Fibroblast of villous mesenchyme (primary cell): ENCODE data around the gene GPR63. TPM values are rescaled to one million over a fixed set of nuclear protein-coding genes. Genes with fewer than 3 reads are reported as not detected.
A peak's percentile ranks its signal among the peaks of the same experiment; 100 is the strongest.

Experiments
- DNase-seq: peaks from one replicate; pipeline ENCODE4 v3.0.0-alpha.2; 2010; ENCODE audit warnings: low read depth
- H3K4me3 ChIP-seq: 2 replicates; pipeline ENCODE4 v1.5.1; 2011; ENCODE audit warnings: low read depth, mild to moderate bottlenecking, low read length
- CTCF ChIP-seq: IDR thresholded peaks from 2 replicates; pipeline ENCODE4 v1.5.1; 2012; ENCODE audit warnings: low read depth, mild to moderate bottlenecking, low read length; ENCODE audit not compliant: insufficient read depth
- total RNA-seq: library from RNA; depleted of rRNA; stranded (reverse); fragments of >200 nt; gene quantifications from 2 replicates; pipeline ENCODE4 v1.2.3, GENCODE V29; 2012

The GPR63 gene
- total RNA-seq, 1 donor: under 0.01 TPM

GRCh38 chr6:96787846-96788580 lies 49.3 kb downstream of the GPR63 start:
- no peak for DNase-seq
- TF ChIP-seq CTCF: no peak
- no peak overlapping the region for H3K4me3 ChIP-seq

GRCh38 chr6:96786336-96786735 lies 50.9 kb downstream of the GPR63 start:
- no peak overlapping the region for H3K4me3 ChIP-seq
- no peak for TF ChIP-seq CTCF

GRCh38 chr6:96784650-96785049 lies 52.6 kb downstream of the GPR63 start:
- DNase-seq: peak; percentile 23
- TF ChIP-seq CTCF: no peak
- no peak overlapping the region for H3K4me3 ChIP-seq

More at GRCh38 chr6:96786336-96786735, 50.9 kb downstream of the GPR63 start:
- DNase-seq: peak; percentile 4

GRCh38 chr6:96783307-96783706 lies 54.0 kb downstream of the GPR63 start:
- no peak for TF ChIP-seq CTCF
- H3K4me3 ChIP-seq: no peak overlapping the region
- DNase-seq: no peak

- no peak overlapping the region for H3K4me3 ChIP-seq
- TF ChIP-seq CTCF: no peak
- DNase-seq: no peak
Observed at GRCh38 chr6:96781557-96781956, 55.7 kb downstream of the GPR63 start.

- no peak overlapping the region for H3K4me3 ChIP-seq
- no peak for DNase-seq
- no peak for TF ChIP-seq CTCF
Observed at GRCh38 chr6:96777113-96777512, 60.2 kb downstream of the GPR63 start.
